ENCODE data around the gene GSTT2.
"Not testable (repeated sequence)": the region's sequence is repeated elsewhere in the genome, so short reads cannot be mapped to it uniquely, and the experiment has no call there.

- not testable (repeated sequence) for TF ChIP-seq POLR2A, POLR2AphosphoS5 (IDR thresholded peaks at IDR 0.05)
Observed at GRCh38 chr22:23952794-23953405, 27.0 kb upstream of the GSTT2 start.
